Uterus (tissue), 4 donors: ENCODE data around the gene SEPTIN3. TPM values are rescaled to one million over a fixed set of nuclear protein-coding genes. Genes with fewer than 3 reads are reported as not detected.

Experiments
- DNase-seq, 2 donors: peaks; one replicate each; pipeline ENCODE4 v3.0.0-alpha.2; 2019 to 2020
- H3K27ac ChIP-seq, 2 donors: fragments of 200-600 bp; sonication (generic); 1 replicate in 1 of 2; 2 replicates in 1 of 2; pipeline ENCODE4 v1.5.1; 2016 to 2018
- H3K27me3 ChIP-seq, 2 donors: fragments of 200-600 bp; sonication (generic); one replicate each; pipeline ENCODE4 v1.5.1; 2018 to 2019; ENCODE audit warnings: control low read depth in 1 of 2
- H3K36me3 ChIP-seq, 2 donors: fragments of 200-600 bp; sonication (generic); one replicate each; pipeline ENCODE4 v1.5.1; 2019; ENCODE audit warnings: control low read depth in 1 of 2
- H3K4me1 ChIP-seq, 2 donors: fragments of 200-600 bp; sonication (generic); one replicate each; pipeline ENCODE4 v1.5.1; 2018 to 2019; ENCODE audit warnings: control low read depth in 1 of 2
- H3K4me3 ChIP-seq, 2 donors: fragments of 200-600 bp; sonication (generic); 1 replicate in 1 of 2; 2 replicates in 1 of 2; pipeline ENCODE4 v1.5.1; 2018 to 2019; ENCODE audit warnings: mild to moderate bottlenecking in 1 of 2
- H3K9me3 ChIP-seq, 2 donors: fragments of 200-600 bp; sonication (generic); one replicate each; pipeline ENCODE4 v1.5.1; 2019; ENCODE audit warnings: control low read depth in 1 of 2
- POLR2A ChIP-seq, 2 donors: fragments of 450-650 bp; IDR thresholded peaks; one replicate each; pipeline ENCODE4 v1.6.1; 2016; ENCODE audit warnings: antibody characterized with exemption in 2 of 2, mild to moderate bottlenecking in 1 of 2, moderate library complexity in 1 of 2
- intact Hi-C: fragments of 100-400 bp; cut with DNase I; formaldehyde crosslinking; loops from one replicate; pipeline ENCODE4 v1.15.1; 2023; ENCODE audit warnings: low total_unique reads
- total RNA-seq, 4 donors: library from RNA; depleted of rRNA in 3 of 4; stranded (reverse); fragments of >200 nt in 3 of 4; gene quantifications; one replicate each; pipeline versions ENCODE4 v1.1.0 to v1.2.4, GENCODE V29; 2014 to 2023
- TF ChIP-seq, protein P1 (sequence below), 4 experiments: fragments of 200-600 bp in 2 of 4; fragments of 450-650 bp in 2 of 4; sonication (generic) in 2 of 4; IDR thresholded peaks; one replicate each; pipeline ENCODE4 v1.5.1; 2016 to 2019; ENCODE audit warnings: antibody characterized with exemption in 4 of 4, mild to moderate bottlenecking in 2 of 4, moderate library complexity in 1 of 4
- donor health status: DM: yes; HTN: yes; CAD: no.

SEPTIN3 gene
- total RNA-seq, 4 donors from 2014 or later = 1.4 TPM; not detected in 3

DNA sequence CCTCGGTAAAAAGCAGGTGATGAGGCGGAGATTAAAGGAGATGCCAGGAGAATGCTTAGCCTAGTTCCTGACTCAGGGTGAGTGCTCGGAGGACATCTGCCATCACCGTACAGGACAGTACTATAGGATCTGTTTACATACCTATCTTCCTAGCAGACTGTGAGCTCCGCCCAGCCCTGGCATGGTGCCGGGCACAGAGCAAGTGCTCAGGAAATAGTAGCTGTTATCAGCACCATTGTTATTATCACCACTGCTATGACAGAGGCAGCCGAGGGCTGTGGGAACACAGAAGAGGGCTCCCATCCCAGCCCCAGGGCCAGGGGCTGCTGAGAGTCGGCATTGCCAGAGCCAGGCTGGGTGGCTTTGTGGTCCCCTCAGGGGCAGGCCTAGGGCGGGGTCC, 642 bp upstream of the SEPTIN3 start:
- intact Hi-C loops = no loop called here
- no peak overlapping the region for H3K27ac ChIP-seq
- no peaks in the 10 kb centered on the region for H3K9me3 ChIP-seq
- TF ChIP-seq POLR2A (IDR thresholded peaks at IDR 0.05) = no peak
- TF ChIP-seq, protein P1, sequence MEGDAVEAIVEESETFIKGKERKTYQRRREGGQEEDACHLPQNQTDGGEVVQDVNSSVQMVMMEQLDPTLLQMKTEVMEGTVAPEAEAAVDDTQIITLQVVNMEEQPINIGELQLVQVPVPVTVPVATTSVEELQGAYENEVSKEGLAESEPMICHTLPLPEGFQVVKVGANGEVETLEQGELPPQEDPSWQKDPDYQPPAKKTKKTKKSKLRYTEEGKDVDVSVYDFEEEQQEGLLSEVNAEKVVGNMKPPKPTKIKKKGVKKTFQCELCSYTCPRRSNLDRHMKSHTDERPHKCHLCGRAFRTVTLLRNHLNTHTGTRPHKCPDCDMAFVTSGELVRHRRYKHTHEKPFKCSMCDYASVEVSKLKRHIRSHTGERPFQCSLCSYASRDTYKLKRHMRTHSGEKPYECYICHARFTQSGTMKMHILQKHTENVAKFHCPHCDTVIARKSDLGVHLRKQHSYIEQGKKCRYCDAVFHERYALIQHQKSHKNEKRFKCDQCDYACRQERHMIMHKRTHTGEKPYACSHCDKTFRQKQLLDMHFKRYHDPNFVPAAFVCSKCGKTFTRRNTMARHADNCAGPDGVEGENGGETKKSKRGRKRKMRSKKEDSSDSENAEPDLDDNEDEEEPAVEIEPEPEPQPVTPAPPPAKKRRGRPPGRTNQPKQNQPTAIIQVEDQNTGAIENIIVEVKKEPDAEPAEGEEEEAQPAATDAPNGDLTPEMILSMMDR (IDR thresholded peaks at IDR 0.05) = no peak
- no peaks in the 10 kb centered on the region for H3K36me3 ChIP-seq
- no peak for DNase-seq
- H3K27me3 ChIP-seq = no peaks in the 10 kb centered on the region
- H3K4me3 ChIP-seq = no peak overlapping the region
- no peaks in the 10 kb centered on the region for H3K4me1 ChIP-seq

DNA sequence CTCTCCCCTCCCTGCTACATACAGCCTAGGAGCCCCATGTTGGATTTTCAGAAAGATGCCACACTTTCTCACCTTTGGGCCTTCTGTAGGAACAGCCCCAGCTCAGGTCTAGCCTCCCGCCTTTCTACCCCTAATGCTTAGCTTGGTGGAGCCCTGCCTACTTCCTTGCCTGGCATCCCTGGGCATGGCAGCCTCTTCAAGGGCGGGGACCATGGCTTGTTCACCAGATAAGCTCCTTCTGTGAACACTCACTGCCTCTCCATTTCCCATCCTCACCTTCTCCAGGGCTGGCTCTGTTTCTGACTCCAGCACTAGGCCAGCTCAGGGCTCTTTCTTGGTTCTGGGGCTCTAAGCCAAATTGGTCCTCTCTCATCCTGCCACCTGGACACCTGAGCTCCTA, 1.4 kb downstream of the SEPTIN3 start:
- no peak overlapping the region for H3K4me3 ChIP-seq
- no peaks in the 10 kb centered on the region for H3K9me3 ChIP-seq
- TF ChIP-seq, protein P1 (IDR thresholded peaks at IDR 0.05) = no peak
- no peak for TF ChIP-seq POLR2A (IDR thresholded peaks at IDR 0.05)
- no peak for DNase-seq
- H3K27ac ChIP-seq = no peak overlapping the region
- no peaks in the 10 kb centered on the region for H3K4me1 ChIP-seq
- H3K36me3 ChIP-seq = no peaks in the 10 kb centered on the region
- no peaks in the 10 kb centered on the region for H3K27me3 ChIP-seq
- intact Hi-C loops = no loop called here

DNA sequence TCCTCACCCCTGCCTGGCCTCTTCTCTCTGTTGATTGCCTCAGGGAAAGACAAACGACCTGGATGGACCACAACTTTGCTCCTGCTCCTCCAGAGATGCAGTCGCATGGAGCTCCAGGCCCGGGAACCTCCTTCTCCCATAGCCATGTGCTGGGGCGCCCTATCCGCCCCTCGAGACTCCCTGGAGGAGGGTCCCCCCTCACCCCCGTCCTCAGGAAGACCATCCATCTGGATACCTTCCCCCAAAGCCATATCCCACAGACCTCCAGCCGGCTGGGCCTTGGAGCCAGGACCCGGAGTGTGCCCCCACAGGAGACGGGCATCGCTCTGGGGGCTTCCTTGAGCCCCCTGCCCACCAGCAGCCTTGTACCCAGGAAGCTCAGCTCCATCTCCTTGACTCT, 2.2 kb downstream of the SEPTIN3 start:
- Histone ChIP-seq H3K4me3 (no peak overlapping the region), H3K4me1 (peaks cover 0 to 4% of the 10 kb centered on the region in 2 donors), H3K27me3 (peaks cover 0 to 3% of the 10 kb centered on the region in 2 donors), H3K9me3 (no peaks in the 10 kb centered on the region), H3K36me3 (no peaks in the 10 kb centered on the region), H3K27ac (no peak overlapping the region)
- intact Hi-C loops = no loop called here
- no peak for DNase-seq
- TF ChIP-seq POLR2A (IDR thresholded peaks at IDR 0.05) = no peak
- TF ChIP-seq, protein P1 (IDR thresholded peaks at IDR 0.05) = no peak

DNA sequence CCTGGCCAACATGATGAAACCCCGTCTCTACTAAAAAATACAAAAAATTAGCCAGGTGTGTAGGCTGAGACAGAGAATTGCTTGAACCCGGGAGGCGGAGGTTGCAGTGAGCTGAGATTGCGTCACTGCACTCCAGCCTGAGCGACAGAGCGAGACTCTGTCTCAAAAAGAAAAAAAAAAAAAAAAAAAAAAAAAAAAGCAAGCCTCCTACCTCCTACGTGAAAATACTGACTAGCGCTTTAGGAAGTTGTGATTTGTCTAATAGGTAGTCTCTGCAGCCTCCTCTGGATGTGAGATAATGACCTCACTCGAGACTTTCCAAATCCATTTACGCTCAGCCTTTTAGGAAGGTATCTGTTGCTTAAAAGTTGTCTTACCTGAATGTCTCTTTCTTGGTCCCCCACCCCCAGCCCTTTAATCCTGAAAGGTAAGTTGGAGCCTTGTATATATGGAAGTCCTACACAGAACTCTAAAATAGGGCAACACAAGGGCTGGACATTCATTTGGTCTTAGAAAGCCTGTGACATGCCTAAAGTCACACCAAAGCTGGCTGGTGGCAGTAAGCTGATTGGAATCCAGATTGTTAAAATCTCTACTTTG, 5.5 kb downstream of the SEPTIN3 start:
- Histone ChIP-seq H3K4me3 (no peak overlapping the region), H3K27me3 (peaks cover 0 to 4% of the 10 kb centered on the region in 2 donors), H3K9me3 (no peaks in the 10 kb centered on the region), H3K27ac (no peak overlapping the region), H3K36me3 (no peaks in the 10 kb centered on the region), H3K4me1 (peaks cover 0 to 4% of the 10 kb centered on the region in 2 donors)
- DNase-seq = no peak
- intact Hi-C loops = no loop called here
- no peak for TF ChIP-seq POLR2A (IDR thresholded peaks at IDR 0.05)
- TF ChIP-seq, protein P1 (IDR thresholded peaks at IDR 0.05) = no peak

DNA sequence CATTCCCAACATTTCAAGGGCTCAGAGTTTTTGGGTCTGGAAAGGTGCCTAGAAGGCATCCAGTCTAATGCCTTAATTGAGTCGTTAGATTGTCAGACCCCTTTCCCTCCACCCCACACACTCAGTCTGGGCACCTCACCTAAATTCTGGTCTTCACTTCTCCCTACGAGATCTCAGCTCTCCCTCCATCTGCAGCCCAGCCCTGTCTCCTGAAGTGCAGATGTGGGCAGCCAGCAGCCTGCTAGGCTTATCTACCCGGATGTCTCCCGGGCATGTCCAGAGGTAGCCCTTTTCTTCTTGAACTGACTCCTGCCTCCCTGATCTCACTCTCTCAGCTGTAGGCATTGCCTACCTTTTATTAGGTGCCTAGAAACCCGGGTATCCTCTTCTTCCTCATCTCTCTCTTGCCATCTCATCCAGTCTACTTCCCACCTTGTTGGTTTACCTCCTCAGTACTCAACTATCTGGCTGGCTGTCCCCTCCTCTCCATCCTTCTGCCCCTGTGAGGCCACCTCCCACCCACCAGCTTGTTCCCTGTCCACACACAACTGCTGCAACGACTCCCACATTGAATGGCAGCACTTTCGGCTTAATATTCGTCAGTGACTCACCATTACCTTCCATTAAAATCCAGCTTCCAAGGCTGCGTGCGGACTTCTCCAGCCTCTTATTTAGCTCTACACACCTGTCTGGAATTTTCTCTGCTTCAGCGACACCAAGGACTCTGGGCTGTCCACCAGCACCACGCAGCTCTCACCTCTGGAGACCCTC, 6.2 kb downstream of the SEPTIN3 start:
- Histone ChIP-seq H3K9me3 (no peaks in the 10 kb centered on the region), H3K4me1 (peaks cover 0 to 4% of the 10 kb centered on the region in 2 donors), H3K4me3 (no peak overlapping the region), H3K27me3 (peaks cover 0 to 4% of the 10 kb centered on the region in 2 donors), H3K36me3 (no peaks in the 10 kb centered on the region), H3K27ac (no peak overlapping the region)
- TF ChIP-seq POLR2A (IDR thresholded peaks at IDR 0.05) = no peak
- TF ChIP-seq, protein P1 (IDR thresholded peaks at IDR 0.05) = no peak
- no peak for DNase-seq
- intact Hi-C loops = no loop called here
